Measurements from ENCODE around the gene LYPLA2.
"Not testable (repeated sequence)": the region's sequence is repeated elsewhere in the genome, so short reads cannot be mapped to it uniquely, and the experiment has no call there.

The LYPLA2 gene

DNA sequence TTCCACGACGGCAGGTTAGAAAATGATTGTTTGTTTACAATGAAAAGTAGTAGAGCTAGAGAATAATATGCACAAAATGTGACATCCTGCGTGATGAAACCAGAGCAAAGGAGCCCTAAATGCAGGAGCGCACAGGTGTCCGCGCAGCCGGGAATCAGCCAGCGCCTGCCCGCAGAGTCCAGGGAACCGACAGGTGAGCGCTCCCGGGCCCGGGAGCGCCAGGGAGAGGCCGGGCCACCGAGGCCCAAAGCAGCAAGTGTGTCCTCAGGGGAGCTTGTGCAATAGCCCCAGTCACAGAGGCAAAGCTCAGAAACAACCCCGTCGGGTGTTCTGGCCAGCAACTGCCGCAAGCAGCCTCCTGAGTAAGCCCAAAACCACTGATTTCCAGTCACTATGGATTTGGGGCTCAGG lies 10.4 kb downstream of the LYPLA2 start:
- no peak for DNase-seq

- no peak for DNase-seq
These were observed 10.9 kb downstream of the LYPLA2 start for GRCh38 chr1:23801876-23802275.

GRCh38 chr1:23802809-23803342 lies 11.9 kb downstream of the LYPLA2 start:
- DNase-seq = not testable (repeated sequence)

- DNase-seq = no peak
These were observed 12.7 kb downstream of the LYPLA2 start for GRCh38 chr1:23803674-23804073.

- DNase-seq = no peak
These were observed 13.4 kb downstream of the LYPLA2 start for GRCh38 chr1:23804183-23804835.

DNA sequence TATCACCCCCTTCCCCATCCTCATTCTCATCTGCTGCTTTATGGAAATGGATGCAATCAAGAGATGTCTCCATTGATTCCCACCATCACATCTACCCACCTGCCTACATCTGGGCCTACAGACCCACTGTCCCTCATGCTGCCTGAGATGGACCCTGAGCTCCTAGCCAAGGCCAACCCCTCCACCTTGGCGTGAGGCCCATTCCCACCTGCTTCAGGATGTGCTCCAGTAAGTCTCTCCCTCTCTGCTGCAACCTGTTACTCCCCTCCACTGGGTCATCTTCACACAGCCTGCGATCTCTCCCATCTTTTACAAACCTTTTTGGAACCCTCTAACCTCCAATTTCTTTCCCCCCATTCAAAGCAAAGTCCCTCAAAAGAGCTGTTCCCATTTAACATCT lies 14.1 kb downstream of the LYPLA2 start:
- no peak for DNase-seq

- DNase-seq = no peak
These were observed 15.3 kb downstream of the LYPLA2 start for GRCh38 chr1:23806280-23806679.

DNA sequence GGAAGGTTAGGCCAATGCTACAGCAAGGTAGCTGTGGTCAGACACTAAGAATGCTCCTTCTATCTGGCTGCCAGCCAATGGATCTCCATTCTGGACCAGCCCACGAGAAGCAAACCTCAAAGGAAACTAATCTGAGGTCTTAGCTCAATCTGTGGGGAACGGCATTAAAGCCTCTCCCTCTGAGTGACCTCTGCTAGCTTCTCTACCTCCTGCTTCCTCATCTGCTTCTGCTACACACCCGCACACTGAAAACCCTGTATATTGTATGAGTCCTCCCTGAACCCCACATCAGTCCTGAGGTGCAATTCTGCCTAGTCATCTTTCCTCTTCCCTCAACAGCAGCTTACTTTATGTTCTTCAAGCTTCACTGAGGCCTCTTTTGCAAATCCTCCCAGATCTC lies 16.5 kb downstream of the LYPLA2 start:
- DNase-seq = no peak

DNA sequence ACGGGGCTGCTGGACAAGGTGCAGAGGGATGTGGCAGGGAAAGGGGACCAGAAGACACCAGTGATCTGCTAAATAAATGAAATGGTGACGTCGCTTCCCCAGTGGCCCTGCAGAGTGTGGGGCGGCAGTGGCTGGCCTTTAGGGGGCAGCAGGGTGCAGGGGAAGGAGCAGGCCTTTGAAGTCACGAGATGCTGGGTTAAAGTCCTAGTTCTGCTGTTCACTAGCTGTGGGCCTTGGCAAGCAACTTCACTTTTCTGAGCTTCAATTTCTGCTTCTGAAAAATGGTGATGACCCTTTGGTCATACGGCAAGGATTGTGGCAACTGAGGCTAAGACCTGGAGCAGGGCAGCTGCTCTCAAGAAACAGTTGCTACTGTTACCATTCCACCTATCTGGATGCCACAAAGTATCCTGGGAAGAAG lies 18.8 kb downstream of the LYPLA2 start:
- DNase-seq = peak; percentile 35 to 70

- peak in 1 of 2 experiments; percentile 28 for DNase-seq
These were observed 20.0 kb downstream of the LYPLA2 start for GRCh38 chr1:23810818-23811540.

GRCh38 chr1:23814016-23814415 lies 23.1 kb downstream of the LYPLA2 start:
- no peak for DNase-seq

- DNase-seq = no peak
These were observed 25.4 kb downstream of the LYPLA2 start for GRCh38 chr1:23816361-23816760.

GRCh38 chr1:23816906-23817305 lies 26.0 kb downstream of the LYPLA2 start:
- peak in 1 of 2 experiments; percentile 55 for DNase-seq

DNA sequence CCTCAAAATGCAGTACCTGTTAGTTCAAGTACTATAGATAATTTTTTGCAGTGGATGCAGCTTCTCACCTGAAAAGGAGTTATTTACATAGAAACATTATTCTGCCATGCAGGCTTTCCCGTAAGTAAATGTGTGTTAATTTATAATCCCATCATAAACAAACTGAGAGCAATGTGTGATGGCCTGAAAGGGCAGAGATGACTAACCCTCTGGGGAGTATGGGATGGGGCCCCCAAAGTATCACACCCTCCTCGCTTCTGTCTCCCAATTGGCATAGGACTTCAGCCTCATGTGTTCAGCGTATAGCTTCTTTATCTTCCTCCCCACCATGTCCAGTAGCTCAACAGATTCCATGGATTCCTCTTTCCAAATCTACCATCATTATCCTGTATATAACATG lies 26.7 kb downstream of the LYPLA2 start:
- no peak for DNase-seq

- DNase-seq = no peak
These were observed 32.8 kb downstream of the LYPLA2 start for GRCh38 chr1:23823767-23824166.

DNA sequence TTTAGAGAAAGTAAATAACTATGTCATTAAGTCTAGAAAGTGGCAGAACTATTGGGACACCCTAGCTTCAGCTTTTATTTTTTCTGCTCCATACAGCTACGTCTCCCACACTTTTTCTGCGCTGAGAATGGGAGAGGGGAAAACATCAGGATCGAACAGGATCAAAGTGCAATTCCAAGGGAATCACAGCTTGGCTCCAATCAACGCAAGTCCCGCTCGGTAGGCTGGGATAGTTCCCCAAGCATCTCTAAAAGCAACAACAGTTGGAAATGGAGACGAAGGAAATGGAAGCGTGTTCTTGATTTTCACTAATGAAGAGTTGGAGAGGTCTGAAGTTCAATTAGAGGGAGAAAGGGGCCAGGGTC lies 33.7 kb downstream of the LYPLA2 start:
- DNase-seq = no peak

DNA sequence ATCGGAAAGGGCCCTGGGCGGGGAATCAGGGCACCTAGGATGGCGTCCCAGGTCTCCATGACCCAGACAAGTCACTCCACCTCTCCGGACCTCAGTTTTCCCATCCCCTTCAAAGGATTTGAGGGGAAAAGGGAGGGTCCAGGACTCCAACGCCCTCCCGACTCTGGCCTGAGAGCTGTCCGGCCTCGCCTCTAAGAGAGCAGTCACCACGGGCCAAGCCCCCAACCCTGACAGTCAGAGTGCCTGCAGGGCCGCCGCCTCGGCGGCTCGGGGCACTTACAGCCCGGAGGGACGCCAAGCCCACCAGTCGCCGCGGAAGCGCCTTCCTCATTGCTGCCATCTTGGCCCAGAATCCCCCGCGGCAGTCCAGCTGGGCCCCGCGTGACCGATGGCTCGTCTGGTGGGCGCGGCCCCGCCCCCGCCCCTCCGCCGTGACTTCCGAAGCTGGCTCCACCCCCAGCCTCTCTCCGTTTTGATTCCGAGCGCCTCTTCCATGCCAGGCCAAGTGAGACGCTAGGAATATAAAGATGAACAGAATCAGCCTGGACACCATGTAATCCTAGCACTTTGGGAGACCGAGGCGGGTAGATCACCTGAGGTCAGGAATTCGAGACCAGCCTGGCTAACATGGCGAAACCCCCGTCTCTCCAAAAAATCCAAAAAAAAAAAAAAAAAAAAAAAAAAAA lies 34.3 kb downstream of the LYPLA2 start, which contains the start of gene HMGCL:
Gene HMGCL, minus strand, starts transcription at position 354 of the 686 bp plus-strand sequence. Its CDS starts 14 bp downstream, at position 340.
- peak; percentile 81 to 96 for DNase-seq

DNA sequence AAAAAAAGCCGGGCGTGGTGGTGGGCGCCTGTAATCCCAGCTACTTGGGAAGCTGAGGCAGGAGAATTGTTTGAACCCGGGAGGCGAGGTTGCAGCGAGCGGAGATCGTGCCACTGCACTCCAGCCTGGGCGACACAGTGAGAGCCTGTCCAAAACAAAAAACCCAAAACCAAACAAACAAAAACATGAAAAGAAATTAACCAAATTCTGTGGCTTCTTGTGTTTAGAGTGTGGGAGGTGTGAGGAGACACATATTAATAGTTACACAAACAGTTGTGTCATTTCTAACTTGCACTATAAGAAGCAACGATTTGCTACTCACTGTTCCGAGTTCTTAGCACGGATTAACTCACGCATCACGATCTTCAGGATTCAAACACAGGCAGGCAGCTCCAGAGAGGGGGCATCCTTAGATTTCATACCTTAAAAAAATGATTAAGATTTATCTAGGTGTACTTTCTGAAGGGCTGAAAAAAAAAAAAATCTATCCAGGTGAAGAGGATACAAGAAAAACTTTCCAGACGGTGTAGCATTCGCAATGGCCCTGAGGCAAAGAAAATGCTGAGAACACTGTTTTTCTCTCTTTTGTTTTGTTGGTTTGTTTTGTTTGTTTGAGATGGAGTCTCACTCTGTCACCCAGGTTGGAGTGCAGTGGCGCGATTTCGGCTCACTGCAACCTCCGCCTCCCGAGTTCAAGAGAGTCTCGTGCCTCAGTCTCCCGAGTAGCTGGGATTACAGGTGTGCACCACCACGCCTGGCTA lies 35.0 kb downstream of the LYPLA2 start:
- no peak for DNase-seq

- not testable (repeated sequence) for DNase-seq
These were observed 35.6 kb downstream of the LYPLA2 start for GRCh38 chr1:23826590-23826989.

DNA sequence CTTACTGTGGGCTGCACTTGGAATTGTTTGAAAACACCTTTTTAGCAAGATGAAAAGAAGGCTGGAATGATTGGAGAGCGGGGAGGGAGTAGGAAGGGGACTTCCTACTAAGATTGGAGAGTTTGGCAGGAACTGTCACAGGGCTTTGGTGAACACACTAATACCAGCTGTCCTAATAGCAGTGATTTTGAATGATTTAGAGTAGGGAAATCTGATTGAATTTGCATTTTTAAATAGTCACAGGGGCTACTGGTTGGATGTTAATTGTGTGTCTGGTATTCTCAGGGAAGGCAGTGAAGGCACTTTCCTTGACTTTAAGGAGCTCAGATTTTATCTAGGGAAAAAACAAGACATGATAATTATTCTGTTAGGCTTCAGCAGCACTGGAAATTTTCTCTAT lies 36.8 kb downstream of the LYPLA2 start:
- no peak for DNase-seq

DNA sequence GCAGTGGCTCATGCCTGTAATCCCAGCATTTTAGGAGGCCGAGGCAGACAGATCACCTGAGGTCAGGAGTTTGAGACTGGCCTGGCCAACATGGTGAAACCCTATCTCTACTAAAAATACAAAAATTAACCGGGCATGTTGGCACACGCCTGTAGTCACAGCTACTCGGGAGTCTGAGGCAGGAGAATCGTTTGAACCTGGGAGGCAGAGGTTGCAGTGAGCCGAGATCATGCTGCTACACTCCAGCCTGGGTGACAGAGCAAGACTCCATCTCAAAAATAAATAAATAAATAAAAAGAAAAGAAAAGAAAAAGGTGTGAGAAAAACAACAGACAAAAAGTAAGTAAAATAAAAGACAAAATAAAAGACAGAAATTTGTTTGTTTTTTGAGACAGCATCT lies 43.2 kb downstream of the LYPLA2 start:
- DNase-seq = not testable (repeated sequence)

DNA sequence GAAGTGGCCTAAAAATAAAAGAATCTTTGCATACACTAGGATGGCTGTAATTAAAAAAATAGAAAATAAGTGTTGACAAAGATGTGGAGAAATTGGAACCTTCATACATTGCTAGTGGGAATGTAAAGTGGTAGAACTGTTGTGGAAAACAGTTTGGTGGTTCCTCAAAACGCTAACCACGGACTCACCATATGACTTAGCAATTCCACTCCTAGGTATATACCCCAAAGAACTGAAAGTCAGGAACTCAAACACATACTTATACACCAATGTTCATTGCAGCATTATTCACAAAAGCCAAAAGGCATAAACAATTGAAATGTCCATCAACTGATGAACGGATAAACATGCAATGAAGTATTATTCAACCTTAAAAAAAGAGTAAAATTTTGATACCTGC lies 45.1 kb downstream of the LYPLA2 start:
- DNase-seq = no peak

GRCh38 chr1:23837908-23838307 lies 47.0 kb downstream of the LYPLA2 start:
- DNase-seq = no peak

Data from NCI-H446 (cell line).